ENCODE results near the gene SPTBN4.

GRCh38 chr19:40457953-40458596 lies 8.7 kb upstream of the SPTBN4 start:
- TF ChIP-seq CTCF (conservative IDR thresholded peaks at IDR 0.05) (no peak), EZH2 (IDR thresholded peaks at IDR 0.05; ENCODE audit: low read depth) (no peak)

All from PC-9 (cell line).